Smooth muscle cell (in vitro differentiated cells): ENCODE results near the gene TENM3. TPM values are rescaled to one million over a fixed set of nuclear protein-coding genes. Genes with fewer than 3 reads are reported as not detected.

ENCODE experiments used
- DNase-seq: peaks from one replicate; lab custom pipeline; 2025; ENCODE audit not compliant: unreplicated experiment; lab: John Stamatoyannopoulos, UW
- H2AFZ ChIP-seq: fragments of 200-600 bp; sonication (generic); 2 replicates; pipeline ENCODE4 v1.6.0; 2016; ENCODE audit warnings: antibody characterized with exemption, low read depth, mild to moderate bottlenecking
- H3F3A ChIP-seq: fragments of 200-600 bp; sonication (generic); 2 replicates; pipeline ENCODE4 v1.6.0; 2017; ENCODE audit warnings: antibody characterized with exemption, low read depth
- H3K27ac ChIP-seq: fragments of 200-600 bp; sonication (generic); 2 replicates; pipeline ENCODE4 v1.5.1; 2016; ENCODE audit warnings: low read depth, mild to moderate bottlenecking
- H3K27me3 ChIP-seq: fragments of 200-600 bp; sonication (generic); 2 replicates; pipeline ENCODE4 v1.6.1; 2016; ENCODE audit warnings: low read depth, mild to moderate bottlenecking
- H3K36me3 ChIP-seq: fragments of 200-600 bp; sonication (generic); 2 replicates; pipeline ENCODE4 v1.5.1; 2016; ENCODE audit warnings: low read depth
- H3K4me1 ChIP-seq: fragments of 200-600 bp; sonication (generic); 2 replicates; pipeline ENCODE4 v1.5.1; 2016; ENCODE audit warnings: low read depth
- H3K4me2 ChIP-seq: fragments of 200-600 bp; sonication (generic); 2 replicates; pipeline ENCODE4 v1.6.0; 2016; ENCODE audit warnings: mild to moderate bottlenecking
- H3K4me3 ChIP-seq: fragments of 200-600 bp; sonication (generic); 2 replicates; pipeline ENCODE4 v1.5.1; 2016; ENCODE audit warnings: mild to moderate bottlenecking
- H3K79me2 ChIP-seq: fragments of 200-600 bp; sonication (generic); 2 replicates; pipeline ENCODE4 v1.6.0; 2016; ENCODE audit warnings: low read depth, mild to moderate bottlenecking
- H3K9ac ChIP-seq: fragments of 200-600 bp; sonication (generic); 2 replicates; pipeline ENCODE4 v1.6.0; 2016; ENCODE audit warnings: low read depth
- H3K9me3 ChIP-seq: fragments of 200-600 bp; sonication (generic); replicated peaks from 2 replicates; pipeline ENCODE4 v1.5.1; 2016; ENCODE audit warnings: low read depth
- H4K20me1 ChIP-seq: fragments of 200-600 bp; sonication (generic); 2 replicates; pipeline ENCODE4 v1.6.0; 2016; ENCODE audit warnings: low read depth
- WGBS: methylation state at CpG from one replicate; pipeline ENCODE4 v1.1.7; 2016; ENCODE audit warnings: low lambda C conversion rate; 5-methylcytosine and 5-hydroxymethylcytosine counted together
- polyA plus RNA-seq: library from polyadenylated mRNA; unstranded; fragments of >200 nt; fragmentation: Nextera tagmentation; extraction: Ambion mirVana; gene quantifications from 2 replicates; pipeline ENCODE4 v1.2.1, GENCODE V29; 2016
- total RNA-seq: library from RNA; depleted of rRNA; stranded (reverse); fragments of >200 nt; gene quantifications from 2 replicates; pipeline ENCODE4 v1.2.3, GENCODE V29; 2014
- TF ChIP-seq, protein P1 (sequence below): fragments of 200-600 bp; sonication (generic); IDR thresholded peaks from 2 replicates; pipeline ENCODE4 v1.5.1; 2017; ENCODE audit warnings: borderline replicate concordance, mild to moderate bottlenecking, antibody characterized with exemption; ENCODE audit not compliant: insufficient read depth, poor library complexity, severe bottlenecking

TENM3 gene
- total and polyA plus RNA-seq, 2 experiments from 2014 or later, result 46.9 to 295 TPM

DNA sequence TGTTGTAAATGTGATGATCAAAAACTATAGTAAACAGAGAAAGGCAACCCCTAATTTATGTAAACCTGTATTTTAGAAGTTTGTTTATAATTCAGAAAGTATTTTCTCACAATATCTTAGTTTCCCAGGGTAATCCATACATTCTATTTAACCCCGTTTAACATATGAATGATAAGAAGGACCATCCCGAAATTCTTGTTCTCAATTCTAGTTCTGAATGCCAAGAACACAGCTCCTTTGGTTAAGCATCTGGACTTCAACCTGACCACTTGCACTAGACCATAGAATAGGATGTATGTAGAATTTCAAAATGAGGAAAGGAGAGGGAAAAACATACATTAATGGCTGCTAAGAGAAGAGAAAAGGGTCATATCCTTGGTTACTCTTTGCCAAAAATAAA, 227.0 kb downstream of the TENM3 start:
- 84% methylated on average over 2 of the region's 2 CpGs for WGBS
- peaks cover 23% of the 10 kb centered on the region for H4K20me1 ChIP-seq
- H2AFZ ChIP-seq, result no peak overlapping the region
- no peak overlapping the region for H3K9ac ChIP-seq
- TF ChIP-seq, protein P1, sequence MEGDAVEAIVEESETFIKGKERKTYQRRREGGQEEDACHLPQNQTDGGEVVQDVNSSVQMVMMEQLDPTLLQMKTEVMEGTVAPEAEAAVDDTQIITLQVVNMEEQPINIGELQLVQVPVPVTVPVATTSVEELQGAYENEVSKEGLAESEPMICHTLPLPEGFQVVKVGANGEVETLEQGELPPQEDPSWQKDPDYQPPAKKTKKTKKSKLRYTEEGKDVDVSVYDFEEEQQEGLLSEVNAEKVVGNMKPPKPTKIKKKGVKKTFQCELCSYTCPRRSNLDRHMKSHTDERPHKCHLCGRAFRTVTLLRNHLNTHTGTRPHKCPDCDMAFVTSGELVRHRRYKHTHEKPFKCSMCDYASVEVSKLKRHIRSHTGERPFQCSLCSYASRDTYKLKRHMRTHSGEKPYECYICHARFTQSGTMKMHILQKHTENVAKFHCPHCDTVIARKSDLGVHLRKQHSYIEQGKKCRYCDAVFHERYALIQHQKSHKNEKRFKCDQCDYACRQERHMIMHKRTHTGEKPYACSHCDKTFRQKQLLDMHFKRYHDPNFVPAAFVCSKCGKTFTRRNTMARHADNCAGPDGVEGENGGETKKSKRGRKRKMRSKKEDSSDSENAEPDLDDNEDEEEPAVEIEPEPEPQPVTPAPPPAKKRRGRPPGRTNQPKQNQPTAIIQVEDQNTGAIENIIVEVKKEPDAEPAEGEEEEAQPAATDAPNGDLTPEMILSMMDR, result no peak
- peaks cover 83% of the 10 kb centered on the region for H3K79me2 ChIP-seq
- no peak overlapping the region for H3K4me2 ChIP-seq
- no peak overlapping the region for H3K27ac ChIP-seq
- H3K9me3 ChIP-seq, result no peaks in the 10 kb centered on the region
- no peak overlapping the region for H3K4me3 ChIP-seq
- H3K4me1 ChIP-seq, result no peaks in the 10 kb centered on the region
- DNase-seq, result no peak
- no peaks in the 10 kb centered on the region for H3F3A ChIP-seq
- peaks cover 7% of the 10 kb centered on the region for H3K36me3 ChIP-seq
- no peaks in the 10 kb centered on the region for H3K27me3 ChIP-seq

GRCh38 chr4:182475539-182475938, 232.3 kb downstream of the TENM3 start:
- H3K36me3 ChIP-seq, result peaks cover 7% of the 10 kb centered on the region
- H3F3A ChIP-seq, result no peaks in the 10 kb centered on the region
- H3K9ac ChIP-seq, result no peak overlapping the region
- H3K9me3 ChIP-seq, result no peaks in the 10 kb centered on the region
- H3K4me2 ChIP-seq, result no peak overlapping the region
- TF ChIP-seq, protein P1, result no peak
- H4K20me1 ChIP-seq, result peaks cover 26% of the 10 kb centered on the region
- peaks cover 68% of the 10 kb centered on the region for H3K79me2 ChIP-seq
- no peaks in the 10 kb centered on the region for H3K27me3 ChIP-seq
- no peak for DNase-seq
- H3K27ac ChIP-seq, result peak overlapping the region; percentile 22
- H3K4me1 ChIP-seq, result peaks cover 13% of the 10 kb centered on the region
- 87% methylated on average over 2 of the region's 2 CpGs for WGBS
- no peak overlapping the region for H2AFZ ChIP-seq
- H3K4me3 ChIP-seq, result no peak overlapping the region

- DNase-seq, result no peak
- 7% methylated on average over 1 of the region's 1 CpG for WGBS
- no peaks in the 10 kb centered on the region for H3K36me3 ChIP-seq
Measured at GRCh38 chr4:182478475-182478874, 235.3 kb downstream of the TENM3 start.

GRCh38 chr4:182483685-182484084, 240.5 kb downstream of the TENM3 start:
- Histone ChIP-seq H3K9me3 (no peaks in the 10 kb centered on the region), H3K79me2 (peaks cover 92% of the 10 kb centered on the region), H3K9ac (no peak overlapping the region), H3K36me3 (no peaks in the 10 kb centered on the region), H2AFZ (no peak overlapping the region), H3K4me1 (peaks cover 10% of the 10 kb centered on the region), H3K4me3 (no peak overlapping the region), H3K27ac (no peak overlapping the region), H3F3A (no peaks in the 10 kb centered on the region), H4K20me1 (peaks cover 27% of the 10 kb centered on the region), H3K27me3 (no peaks in the 10 kb centered on the region), H3K4me2 (no peak overlapping the region)
- TF ChIP-seq, protein P1, result no peak
- no peak for DNase-seq
- 89% methylated on average over 6 of the region's 6 CpGs for WGBS

More at GRCh38 chr4:182478475-182478874, 235.3 kb downstream of the TENM3 start:
- Histone ChIP-seq H2AFZ (no peak overlapping the region), H3K4me3 (no peak overlapping the region), H3K9me3 (no peaks in the 10 kb centered on the region), H4K20me1 (peaks cover 30% of the 10 kb centered on the region), H3K4me1 (peaks cover 13% of the 10 kb centered on the region), H3F3A (no peaks in the 10 kb centered on the region), H3K27me3 (no peaks in the 10 kb centered on the region), H3K27ac (no peak overlapping the region), H3K4me2 (no peak overlapping the region), H3K79me2 (peaks cover 69% of the 10 kb centered on the region), H3K9ac (no peak overlapping the region)
- TF ChIP-seq, protein P1, result peak; percentile 68
